ENCODE results near the gene DENND10.
"Not testable (repeated sequence)": the region's sequence is repeated elsewhere in the genome, so short reads cannot be mapped to it uniquely, and the experiment has no call there.

Gene DENND10

DNA sequence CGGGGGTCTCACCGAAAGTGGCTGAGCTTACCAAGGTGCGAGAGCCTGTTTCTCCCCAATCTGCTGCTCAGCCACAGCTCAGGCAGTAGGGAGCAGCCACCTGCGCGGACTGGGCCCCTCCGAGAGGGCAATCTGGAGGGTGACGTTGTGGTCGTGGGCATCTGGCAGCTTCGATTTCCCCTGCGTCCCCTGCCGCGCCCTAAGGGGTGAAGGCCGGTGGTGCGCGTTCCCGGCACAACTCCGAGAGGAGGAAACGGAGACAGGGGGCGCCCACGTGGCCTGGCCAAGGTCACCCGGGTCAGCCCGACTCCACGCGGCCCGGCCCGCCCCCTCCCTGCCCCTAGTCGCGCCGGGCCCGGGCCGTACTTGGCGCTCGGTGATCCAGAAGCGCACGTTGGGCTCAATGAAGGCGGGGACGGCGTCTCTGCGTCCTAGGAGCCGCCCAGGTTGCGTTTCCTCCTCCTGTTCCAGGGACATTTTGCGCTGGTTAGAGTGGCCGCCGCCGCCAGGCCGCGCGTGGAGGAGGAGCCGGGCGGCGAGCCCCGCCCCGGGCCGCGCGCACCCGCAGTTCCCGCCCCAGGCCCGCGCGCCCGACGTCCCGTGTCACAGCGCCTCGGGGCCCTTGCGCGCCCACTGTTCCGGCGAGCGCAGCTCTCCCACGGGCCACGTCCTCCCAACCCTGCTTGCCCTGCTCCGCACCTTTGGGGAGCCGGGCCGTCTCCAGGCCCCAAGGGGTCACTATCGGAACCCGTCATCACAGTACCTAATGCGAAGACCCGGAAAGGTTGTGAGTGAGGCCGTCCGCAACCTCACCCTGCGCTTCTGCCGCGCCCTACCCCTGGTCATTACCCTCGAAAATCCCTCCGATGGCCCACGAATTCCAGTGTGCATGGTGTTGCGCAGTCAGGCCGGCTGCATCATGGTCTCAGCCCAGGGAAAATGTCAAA, 61.5 kb downstream of the DENND10 start, which contains the start of gene SFXN4:
Gene SFXN4, minus strand, starts transcription at position 544 of the 947 bp plus-strand sequence. Its CDS starts 67 bp downstream, at position 477.
- peak; percentile 37 for DNase-seq (ENCODE audit: low spot score)
- FAIRE-seq, result no peak

DNA sequence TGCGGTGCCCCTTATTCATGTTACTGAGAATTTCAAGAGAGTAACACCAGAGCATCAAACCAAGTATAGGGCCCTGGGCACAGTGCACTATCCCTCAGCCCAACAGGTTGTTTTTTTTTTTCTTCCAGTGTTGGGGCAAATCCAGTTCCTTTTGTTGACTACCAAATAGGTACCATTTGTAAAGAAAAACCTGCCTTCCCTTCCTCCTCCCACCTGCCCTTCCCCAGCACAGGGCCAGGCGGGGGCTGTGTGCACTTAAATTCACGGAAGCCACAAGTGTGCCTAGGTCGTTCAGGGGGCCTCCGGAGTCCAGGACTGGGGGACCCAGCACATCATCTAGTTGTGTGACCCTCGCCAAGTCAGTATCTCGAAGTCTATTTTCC, 62.2 kb downstream of the DENND10 start:
- FAIRE-seq, result no peak
- no peak for DNase-seq (ENCODE audit: low spot score)

DNA sequence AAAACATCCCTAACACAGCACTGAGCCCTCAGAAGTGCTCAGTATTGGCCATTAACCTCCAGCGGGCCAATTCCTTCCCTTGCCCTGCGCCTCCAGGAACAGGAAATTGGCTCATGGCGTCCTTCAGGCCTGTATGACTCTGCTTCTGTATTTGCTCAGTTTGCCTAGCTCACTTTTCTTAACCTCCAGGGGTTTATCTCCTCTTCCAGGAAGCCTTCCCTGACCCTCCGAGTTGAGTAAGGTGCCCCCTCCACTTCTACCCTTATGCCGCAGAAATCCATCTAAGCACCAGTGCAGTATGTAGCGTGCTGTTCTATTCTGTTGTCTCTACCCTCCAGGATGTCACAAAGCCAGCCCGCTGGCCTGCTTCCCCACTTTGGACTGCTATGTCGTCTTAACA, 62.7 kb downstream of the DENND10 start:
- FAIRE-seq, result no peak

DNA sequence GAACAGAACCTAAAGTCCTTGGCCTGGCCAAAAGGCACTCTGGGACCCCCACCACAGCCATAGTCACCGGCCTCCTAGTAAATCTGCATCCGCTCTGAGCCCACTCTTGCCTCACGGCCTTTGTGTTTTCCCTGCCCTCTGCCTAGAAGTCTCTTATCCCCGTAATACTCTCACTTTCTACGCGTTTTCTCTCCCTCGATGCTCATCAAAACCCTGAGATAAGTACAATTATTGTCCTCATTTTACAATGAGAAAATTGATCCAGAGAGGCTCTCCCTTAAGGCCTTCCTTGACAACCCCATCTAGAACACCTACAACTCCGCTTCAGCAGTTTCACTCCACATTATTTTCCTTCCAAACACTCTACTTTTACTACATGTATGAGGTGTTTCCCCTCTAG, 63.1 kb downstream of the DENND10 start:
- no peak for FAIRE-seq
- no peak for DNase-seq (ENCODE audit: low spot score)

More for the DNA sequence above, 62.7 kb downstream of the DENND10 start:
- no peak for DNase-seq (ENCODE audit: low spot score)

DNA sequence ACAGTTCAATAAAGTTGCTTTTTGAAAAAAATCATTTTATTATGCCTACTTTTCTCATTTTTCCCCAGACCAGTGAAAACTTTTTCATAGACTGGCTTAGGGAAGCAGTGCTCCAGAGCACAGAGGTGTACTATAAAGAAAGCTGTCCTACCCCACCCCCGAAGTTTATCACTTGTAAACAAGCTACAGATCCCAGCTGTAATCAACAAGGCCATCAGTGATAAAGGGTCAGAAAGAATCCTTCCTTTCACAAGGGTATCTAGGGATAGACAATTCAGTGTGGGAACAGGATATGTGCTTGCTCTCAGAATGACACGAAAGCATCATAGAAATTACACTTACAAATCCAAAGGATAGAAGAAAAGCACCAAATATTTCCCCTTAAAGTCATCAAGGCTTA, 70.2 kb downstream of the DENND10 start:
- DNase-seq (ENCODE audit: low spot score) (no peak), FAIRE-seq (no peak)

DNA sequence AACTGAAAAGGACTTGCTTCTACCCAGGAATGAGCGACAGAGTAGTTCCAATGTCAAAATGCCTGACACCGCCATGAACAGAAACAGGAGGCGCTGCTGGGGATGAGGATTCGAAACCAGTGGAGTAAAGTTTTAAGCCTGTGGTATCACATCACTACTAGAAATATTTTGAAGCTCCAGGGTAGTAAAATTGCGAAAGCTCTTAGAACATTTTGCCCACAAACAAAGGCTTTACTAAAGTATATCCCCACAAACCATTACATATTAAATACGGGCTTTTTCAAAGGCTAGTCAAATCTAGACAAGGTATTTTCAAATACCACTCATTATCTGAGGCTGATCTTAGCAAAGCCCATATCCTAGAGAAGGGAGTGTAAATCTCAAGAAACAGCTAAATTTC, 72.3 kb downstream of the DENND10 start:
- FAIRE-seq (no peak), DNase-seq (ENCODE audit: low spot score) (no peak)

DNA sequence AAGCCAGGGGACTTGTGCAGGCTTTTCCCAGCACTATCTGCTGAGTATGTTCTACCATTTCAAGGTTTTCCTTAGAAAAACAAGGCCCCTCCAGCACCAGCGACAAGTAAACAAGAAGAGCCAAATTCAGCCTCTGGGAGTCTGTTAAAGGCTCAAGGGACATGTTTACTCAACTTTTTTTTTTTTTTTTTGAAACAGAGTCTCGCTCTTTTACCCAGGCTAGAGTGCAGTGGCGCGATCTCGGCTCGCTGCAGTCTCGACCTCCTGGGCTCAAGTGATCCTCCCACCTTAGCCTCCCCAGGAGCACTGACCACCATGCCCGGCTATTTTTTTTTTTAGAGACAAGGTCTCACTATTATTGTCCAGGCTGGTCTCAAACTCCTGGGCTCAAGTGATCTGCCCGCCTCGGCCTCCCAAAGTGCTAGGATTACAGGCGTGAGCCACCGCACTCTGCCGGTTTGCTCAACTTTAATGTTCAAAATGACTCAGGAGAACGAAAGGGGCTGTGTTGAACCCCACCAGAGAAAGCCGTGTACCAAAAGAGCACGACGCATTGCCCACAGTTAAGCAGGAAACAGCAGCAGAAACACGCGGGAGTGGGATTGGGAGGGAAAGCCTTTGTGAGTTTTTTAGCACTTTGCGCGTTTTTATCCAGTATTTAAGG, 73.9 kb downstream of the DENND10 start:
- DNase-seq (ENCODE audit: low spot score) (no peak), FAIRE-seq (no peak)

DNA sequence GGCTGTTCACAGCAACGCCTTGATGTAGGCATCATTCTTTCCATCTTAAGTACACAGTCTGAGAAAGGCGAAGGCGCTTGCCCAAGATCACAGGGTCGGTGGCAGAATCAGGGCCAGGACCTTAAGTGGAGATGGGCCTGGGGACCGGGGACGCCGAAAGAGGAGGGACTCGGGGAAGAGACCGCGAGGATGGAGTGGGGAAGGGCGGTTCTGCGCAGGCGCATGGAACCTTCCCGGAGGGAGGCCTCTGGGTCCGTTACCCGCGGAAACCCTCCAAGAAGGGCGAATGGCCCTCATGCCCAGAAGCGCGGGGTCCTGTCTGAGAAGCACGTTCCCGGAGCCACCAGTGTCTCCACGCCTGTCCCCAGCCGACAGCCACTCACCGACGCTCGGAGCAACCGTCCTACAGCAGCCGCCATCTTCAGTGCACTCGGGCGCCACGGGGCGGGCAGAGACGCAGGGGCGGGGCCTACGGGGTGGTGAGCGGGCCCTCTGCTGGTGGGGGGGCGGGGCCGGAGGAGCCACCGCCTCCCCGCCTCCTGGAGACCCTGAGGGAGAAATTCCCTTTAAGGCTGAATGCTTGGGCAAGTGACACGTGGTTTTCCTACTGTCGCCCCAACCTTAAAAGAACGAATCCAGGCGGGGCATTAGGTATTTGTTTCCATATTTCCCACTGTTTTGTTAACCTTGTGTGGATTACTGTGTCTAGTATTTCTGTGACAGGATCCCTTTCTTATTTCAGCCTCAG, 74.6 kb downstream of the DENND10 start, which contains the start of gene PRDX3:
Gene PRDX3, minus strand, starts transcription at position 441 of the 748 bp plus-strand sequence. Its CDS starts 22 bp downstream, at position 419.
- peak; percentile 81 for DNase-seq (ENCODE audit: low spot score)
- FAIRE-seq, result peak; percentile 24

DNA sequence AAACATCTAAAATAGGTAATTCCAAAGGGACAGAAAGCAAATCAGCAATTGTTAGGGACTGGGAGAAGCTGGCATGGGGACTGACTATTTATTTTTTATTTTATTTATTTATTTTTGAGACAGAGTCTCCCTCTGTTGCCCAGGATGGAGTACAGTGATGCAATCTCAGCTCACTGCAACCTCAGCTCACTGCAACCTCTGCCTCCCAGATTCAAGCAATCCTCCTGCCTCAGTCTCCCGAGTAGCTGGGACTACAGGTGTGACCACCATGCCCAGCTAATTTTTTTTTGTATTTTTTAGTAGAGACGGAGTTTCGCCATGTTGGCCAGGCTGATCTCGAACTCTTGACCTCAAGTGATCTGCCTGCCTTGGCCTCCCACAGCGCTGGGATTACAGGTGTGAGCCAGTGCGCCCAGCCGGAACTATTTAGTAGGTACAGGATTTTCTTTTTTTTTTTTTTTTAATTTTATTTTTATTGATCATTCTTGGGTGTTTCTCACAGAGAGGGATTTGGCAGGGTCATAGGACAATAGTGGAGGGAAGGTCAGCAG, 77.0 kb downstream of the DENND10 start:
- DNase-seq (ENCODE audit: low spot score); FAIRE-seq: not testable (repeated sequence)

DNA sequence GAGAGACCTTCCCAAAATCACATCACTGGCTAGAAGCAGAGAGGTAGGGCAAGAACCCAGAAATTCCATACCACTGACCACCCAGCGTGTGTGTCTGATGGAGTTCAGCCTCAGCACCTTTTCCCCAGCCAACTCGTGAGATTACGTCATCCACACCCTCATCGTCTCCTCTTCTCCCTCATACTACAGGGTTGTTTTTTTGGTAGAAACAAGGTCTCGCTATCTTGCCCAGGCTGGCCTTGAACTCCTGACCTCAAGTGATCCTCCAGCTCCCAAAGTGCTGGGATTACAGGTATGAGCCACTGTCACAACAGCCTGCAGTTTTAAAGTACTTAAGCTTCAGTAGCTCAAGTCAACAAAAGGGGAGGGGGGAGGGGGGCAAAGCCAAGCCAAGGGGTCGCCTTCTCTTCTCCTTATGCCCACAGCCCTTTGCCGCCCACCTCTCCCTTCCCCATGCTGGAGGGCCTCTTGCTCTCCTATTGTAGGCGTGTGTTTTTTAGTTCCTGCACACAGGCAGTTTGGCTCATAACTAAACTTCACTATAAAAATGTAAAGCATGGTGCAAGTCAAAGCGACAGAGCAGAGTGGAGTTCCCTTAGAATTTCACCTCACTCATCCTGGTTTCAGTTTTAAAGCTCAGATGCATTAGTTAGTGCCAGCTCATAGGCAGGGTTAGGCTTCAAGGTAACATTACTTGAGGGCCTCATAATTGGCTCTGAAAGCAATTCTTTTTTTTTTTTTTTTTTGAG, 79.9 kb downstream of the DENND10 start:
- DNase-seq (ENCODE audit: low spot score), result no peak
- FAIRE-seq, result no peak

Measured in RCC 7860 (cell line).